ENCODE measurements around the gene PDC.

DNA sequence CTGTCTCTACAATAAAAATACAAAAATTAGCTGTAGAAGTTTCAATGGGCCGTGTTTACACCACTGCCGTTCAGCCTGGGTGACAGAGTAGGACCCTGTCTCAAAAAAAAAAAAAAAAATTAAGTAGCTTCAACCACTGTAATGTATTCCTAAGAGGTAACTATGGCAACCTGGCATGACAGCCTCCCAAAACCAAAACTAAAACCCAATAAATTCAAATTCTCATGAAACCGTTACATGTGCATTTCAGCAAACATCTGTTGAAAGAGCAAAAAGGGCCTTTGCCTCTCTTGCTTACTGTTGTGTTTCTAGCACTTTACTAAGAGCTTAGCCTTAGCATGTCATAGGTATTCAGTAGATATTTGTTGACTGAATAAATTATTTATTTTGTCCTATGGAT is 51.8 kb downstream of the PDC start:
- TF ChIP-seq, protein P1, sequence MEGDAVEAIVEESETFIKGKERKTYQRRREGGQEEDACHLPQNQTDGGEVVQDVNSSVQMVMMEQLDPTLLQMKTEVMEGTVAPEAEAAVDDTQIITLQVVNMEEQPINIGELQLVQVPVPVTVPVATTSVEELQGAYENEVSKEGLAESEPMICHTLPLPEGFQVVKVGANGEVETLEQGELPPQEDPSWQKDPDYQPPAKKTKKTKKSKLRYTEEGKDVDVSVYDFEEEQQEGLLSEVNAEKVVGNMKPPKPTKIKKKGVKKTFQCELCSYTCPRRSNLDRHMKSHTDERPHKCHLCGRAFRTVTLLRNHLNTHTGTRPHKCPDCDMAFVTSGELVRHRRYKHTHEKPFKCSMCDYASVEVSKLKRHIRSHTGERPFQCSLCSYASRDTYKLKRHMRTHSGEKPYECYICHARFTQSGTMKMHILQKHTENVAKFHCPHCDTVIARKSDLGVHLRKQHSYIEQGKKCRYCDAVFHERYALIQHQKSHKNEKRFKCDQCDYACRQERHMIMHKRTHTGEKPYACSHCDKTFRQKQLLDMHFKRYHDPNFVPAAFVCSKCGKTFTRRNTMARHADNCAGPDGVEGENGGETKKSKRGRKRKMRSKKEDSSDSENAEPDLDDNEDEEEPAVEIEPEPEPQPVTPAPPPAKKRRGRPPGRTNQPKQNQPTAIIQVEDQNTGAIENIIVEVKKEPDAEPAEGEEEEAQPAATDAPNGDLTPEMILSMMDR (IDR thresholded peaks at IDR 0.05; ENCODE audit: low read depth, low read length) = no peak
- TF ChIP-seq EZH2phosphoT487 (IDR thresholded peaks at IDR 0.05; ENCODE audit: low read depth) = no peak

Measured in OCI-LY3 (cell line).